Upper lobe of left lung (tissue), 4 donors: ENCODE data around the gene NFIX.
A peak's percentile ranks its signal among the peaks of the same experiment; 100 is the strongest.

Source experiments
- POLR2A ChIP-seq, 4 donors: fragments of 450-650 bp; IDR thresholded peaks; one replicate each; pipeline ENCODE4 v1.5.1; 2016 to 2017; ENCODE audit warnings: antibody characterized with exemption in 4 of 4, mild to moderate bottlenecking in 2 of 4
- POLR2AphosphoS5 ChIP-seq, 2 donors: sonication (generic); formaldehyde crosslinking; IDR thresholded peaks; one replicate each; pipeline ENCODE4 v1.5.1; 2017; ENCODE audit warnings: antibody characterized with exemption in 2 of 2
- TF ChIP-seq, protein P1 (sequence below), 6 experiments: fragments of 450-650 bp in 4 of 6; fragments of 200-600 bp in 2 of 6; sonication (generic) in 2 of 6; IDR thresholded peaks; one replicate each; pipeline ENCODE4 v1.5.1; 2016 to 2019; ENCODE audit warnings: antibody characterized with exemption in 6 of 6

DNA sequence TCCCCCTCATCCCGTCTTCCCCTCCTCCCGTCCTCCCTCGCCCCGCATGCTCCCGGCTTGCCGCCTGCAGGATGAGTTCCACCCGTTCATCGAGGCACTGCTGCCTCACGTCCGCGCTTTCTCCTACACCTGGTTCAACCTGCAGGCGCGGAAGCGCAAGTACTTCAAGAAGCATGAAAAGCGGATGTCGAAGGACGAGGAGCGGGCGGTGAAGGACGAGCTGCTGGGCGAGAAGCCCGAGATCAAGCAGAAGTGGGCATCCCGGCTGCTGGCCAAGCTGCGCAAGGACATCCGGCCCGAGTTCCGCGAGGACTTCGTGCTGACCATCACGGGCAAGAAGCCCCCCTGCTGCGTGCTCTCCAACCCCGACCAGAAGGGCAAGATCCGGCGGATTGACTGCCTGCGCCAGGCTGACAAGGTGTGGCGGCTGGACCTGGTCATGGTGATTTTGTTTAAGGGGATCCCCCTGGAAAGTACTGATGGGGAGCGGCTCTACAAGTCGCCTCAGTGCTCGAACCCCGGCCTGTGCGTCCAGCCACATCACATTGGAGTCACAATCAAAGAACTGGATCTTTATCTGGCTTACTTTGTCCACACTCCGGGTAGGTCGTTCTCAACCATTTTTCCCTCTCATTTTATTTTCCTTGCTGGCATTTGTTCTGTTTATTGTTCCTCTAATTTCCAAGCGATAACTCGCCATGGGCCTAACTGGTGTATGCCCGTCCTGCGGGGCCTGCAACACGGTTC, 29.8 kb downstream of the NFIX start:
- TF ChIP-seq, protein P1, sequence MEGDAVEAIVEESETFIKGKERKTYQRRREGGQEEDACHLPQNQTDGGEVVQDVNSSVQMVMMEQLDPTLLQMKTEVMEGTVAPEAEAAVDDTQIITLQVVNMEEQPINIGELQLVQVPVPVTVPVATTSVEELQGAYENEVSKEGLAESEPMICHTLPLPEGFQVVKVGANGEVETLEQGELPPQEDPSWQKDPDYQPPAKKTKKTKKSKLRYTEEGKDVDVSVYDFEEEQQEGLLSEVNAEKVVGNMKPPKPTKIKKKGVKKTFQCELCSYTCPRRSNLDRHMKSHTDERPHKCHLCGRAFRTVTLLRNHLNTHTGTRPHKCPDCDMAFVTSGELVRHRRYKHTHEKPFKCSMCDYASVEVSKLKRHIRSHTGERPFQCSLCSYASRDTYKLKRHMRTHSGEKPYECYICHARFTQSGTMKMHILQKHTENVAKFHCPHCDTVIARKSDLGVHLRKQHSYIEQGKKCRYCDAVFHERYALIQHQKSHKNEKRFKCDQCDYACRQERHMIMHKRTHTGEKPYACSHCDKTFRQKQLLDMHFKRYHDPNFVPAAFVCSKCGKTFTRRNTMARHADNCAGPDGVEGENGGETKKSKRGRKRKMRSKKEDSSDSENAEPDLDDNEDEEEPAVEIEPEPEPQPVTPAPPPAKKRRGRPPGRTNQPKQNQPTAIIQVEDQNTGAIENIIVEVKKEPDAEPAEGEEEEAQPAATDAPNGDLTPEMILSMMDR (IDR thresholded peaks at IDR 0.05): peak in 2 of 6 experiments; percentile 13 to 29
- TF ChIP-seq POLR2A (IDR thresholded peaks at IDR 0.05) (peak in 1 of 4 donors; percentile 43), POLR2AphosphoS5 (IDR thresholded peaks at IDR 0.05) (no peak)
